Measurements from ENCODE around the gene AFAP1.

DNA sequence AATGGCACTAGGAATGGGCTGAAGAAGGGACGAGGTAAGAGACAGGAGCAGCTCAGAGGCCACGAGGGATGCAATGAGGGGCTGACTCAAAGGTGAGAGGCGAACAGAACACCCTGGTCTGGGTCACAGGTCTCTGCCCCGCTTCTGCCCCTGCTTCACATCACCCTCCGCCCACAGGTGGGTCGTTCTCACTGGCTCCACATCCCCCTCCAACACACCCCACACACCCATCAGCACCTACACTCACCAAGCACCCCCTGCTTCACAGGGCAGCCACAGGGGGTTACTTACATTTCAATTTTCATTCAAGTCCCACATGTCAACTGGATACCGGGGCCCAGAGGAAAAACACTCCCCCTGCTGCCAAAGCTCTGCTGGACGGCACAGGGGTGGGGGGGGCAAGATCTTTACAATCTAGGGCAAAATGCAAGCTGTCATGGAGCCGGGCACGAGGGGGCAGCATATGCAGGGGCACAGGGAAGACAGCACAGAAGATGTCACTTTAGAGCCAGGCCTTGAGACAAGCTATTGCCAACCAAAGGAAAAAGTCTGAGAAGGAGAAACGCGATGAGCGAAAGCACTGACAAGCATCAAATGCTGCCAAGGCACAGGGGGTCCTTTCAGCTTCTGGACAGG is 94.0 kb downstream of the AFAP1 start:
- no peak for TF ChIP-seq CTCF (optimal IDR thresholded peaks at IDR 0.05 in 1 of 3, IDR thresholded peaks at IDR 0.05 in 1 of 3, conservative IDR thresholded peaks at IDR 0.05 in 1 of 3; ENCODE audit: extremely low read depth in 1 of 3, insufficient read depth in 2 of 3, low read length in 3 of 3)
- TF ChIP-seq EZH2 (IDR thresholded peaks at IDR 0.05; ENCODE audit: low read length) = no peak
